GM19463 (cell line): ENCODE data around the gene DLK1.

Experiments
- ATAC-seq: cut with Tn5 transposase; IDR thresholded peaks from one replicate; pipeline ENCODE4 v1.9.1; 2021; ENCODE audit warnings: mild to moderate bottlenecking, moderate library complexity; ENCODE audit not compliant: unreplicated experiment

The DLK1 gene

DNA sequence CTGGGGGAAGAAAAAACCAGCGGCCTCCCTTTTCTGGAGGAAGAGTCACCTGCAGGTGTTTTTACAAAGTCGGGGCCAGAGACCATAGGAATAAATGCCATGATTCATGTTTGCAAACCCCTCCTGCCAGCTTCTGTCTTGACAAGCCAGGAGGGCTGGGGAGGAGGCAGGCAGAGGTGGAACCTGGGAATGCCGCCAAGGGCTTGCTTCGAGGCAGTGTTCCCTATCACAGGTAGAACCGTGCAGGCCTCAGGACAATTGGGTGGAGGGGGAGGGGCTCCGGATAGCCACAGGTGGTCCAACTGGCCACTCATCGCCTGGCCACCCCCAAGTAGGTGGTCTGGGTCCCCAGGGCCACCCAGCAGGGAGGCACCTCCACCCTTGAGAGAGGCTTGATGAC is 14.2 kb upstream of the DLK1 start:
- ATAC-seq: no peak

DNA sequence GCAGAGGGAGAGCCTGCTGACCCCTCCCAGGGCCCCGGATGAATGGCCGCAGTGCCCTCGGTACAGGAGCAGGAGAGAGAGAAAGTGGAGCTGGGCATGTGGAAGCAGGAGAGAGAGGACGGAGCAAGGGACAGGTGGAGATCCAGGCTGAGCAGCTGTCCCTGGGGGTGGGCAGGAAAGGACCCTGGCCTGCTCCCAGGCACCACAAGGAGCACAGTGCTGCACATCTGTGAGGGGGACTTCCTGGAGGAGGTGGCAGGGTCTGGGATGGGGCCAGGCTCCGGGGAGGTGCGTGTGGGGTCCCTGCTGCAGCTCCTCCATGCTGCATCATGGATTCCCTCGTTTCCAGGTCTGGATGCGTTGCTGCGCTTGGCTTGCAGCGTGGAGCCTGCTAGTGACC is 13.0 kb upstream of the DLK1 start:
- no peak for ATAC-seq

DNA sequence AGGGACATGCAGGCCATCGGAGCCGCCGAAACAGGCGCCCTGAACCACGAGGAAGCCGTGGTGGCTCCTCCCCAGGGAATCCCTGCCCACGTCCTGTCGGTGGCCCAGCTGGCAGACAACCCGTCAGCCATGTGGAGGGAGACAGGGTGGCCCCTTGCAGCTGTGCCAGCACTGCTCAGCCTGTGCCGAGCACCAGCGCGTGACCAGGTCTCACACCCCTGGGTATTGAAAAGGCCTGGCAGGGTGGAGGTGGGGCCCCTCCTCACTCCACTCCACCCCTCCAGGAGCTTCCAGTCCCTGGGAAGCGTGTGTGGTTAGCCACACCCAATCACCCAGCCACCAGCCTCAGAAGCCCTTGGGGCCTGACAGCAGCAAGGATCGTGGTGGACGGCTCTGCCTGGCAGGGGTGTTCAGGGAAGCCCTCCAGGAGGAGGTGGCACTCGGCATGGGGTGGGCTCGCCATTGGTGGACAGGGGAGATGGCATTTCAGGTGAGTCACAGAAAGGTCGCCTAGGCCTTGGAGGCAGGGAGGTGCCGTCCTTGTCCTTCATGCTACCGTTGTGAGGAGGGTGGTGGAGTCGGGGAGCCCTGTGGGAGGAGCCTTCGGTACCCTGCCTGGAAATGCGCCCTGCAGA is 12.3 kb upstream of the DLK1 start:
- no peak for ATAC-seq

DNA sequence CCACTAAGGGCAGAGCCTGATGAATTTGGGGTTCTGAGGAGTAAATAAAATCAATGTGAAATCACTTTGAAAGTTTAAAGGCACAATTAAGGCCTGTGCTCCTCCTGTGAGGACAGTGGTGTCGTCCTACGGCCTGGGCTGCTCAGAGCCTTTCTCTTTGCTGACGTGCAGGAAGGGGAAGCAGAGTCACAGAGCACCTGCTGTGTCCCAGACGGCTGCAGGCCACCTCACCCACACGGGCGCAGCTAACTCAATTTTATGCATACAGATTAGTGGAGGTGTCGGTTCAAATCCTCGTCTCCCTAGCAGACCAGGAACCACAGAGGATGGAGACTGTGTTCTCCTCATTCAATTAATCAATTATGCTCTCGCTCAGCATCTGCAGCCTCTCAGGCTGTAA is 11.4 kb upstream of the DLK1 start:
- no peak for ATAC-seq

DNA sequence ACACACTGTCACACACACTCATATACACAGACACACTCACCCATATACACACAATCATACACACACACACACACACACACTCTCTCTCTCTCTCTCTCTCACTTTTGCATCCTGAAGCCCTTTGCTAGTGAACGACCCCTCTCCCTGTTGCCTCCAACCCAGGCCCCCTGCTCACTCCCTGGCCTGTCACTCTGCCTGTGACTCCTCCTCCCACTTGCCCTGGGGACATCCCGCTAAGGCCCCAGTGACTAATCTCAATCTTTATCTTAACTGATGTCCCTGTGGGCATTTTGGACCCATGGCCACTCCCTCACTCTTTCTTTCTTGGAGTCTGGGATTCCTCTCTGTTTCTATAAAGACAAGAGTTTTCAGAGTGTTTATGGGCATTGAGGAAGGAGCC is 10.9 kb upstream of the DLK1 start:
- no peak for ATAC-seq

DNA sequence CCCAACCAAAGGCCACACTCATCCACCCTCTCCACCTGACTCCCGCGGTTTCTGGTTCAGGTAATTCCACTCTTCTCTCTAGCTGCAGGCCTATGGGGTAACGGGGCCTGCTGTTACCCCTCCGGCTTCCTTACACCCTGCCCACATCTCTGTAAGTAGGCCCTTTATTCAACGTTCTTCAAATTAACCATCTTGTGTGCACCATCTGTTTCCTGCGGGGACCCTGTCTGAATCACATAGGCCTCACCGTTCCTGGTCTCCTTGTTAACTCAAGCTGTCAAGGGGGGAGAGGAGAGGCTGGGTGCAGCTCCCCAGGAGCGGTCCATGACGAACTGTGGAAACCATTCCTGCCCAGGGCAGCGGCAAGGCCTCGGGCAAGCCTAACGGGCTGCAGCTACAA is 9.3 kb upstream of the DLK1 start:
- ATAC-seq: no peak

DNA sequence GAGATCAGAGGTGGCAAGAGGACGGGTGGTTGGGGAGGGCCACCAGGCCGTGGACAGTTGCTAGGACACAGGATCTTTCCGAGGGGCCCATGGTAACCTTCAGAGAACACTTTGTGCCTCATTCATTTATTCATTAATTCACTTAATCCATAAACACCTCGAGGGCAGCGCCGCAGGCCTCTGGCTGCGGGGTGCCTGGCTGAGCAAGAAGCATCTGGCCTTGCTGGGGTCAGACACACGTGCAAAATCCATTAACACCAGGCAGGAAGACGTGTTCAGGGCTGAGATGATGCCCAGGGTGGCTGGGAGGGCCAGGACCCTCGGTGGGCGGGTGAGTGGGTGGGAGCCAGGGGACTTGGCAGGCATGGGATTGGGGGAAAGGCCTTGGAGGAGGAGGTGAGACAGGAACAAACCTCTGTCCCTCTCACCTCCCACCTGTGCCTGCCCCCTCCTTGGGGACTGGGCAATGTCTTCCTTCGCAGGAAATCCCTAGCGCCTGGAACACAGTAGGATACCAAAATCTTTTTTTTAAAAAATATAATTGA is 6.6 kb upstream of the DLK1 start:
- no peak for ATAC-seq

DNA sequence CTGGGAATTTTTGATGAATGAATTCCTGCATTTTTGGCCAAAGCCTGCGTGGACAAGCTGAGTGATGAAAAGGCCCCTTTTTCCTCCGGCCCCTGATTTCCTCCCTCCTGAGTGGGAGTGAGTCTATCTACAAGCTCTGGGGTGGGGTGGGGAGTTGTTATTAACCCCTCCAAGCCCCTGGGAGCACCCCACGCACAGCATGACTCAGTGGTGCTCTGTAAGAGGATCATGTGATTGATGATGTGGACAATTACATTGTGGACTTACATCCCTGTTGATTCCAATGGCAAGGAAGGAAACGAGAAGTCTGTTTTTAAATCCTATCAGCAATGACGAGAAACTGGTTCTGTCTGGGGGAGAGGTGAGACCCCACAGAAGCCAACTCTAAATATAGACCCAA is 5.1 kb upstream of the DLK1 start:
- ATAC-seq: no peak

DNA sequence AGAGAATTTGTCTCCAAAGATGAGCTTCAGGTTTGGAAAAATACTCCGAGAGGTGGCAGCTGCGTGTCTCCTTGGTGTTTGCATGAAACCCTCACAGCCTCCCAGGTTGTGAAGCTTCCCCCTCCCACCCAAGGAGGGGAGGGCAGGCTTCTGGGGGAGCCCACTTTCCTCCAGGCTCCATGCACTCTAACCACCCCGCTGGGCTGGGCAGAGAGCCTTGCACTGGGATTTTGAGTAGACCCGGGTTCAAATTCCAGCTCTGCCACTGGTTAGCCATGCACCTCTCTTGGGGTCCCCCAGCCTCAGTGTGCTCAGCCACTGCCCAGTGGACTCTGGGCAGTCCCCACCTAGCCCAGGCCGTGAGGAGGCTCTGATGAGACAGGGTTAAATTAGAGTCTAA is 4.3 kb upstream of the DLK1 start:
- no peak for ATAC-seq

DNA sequence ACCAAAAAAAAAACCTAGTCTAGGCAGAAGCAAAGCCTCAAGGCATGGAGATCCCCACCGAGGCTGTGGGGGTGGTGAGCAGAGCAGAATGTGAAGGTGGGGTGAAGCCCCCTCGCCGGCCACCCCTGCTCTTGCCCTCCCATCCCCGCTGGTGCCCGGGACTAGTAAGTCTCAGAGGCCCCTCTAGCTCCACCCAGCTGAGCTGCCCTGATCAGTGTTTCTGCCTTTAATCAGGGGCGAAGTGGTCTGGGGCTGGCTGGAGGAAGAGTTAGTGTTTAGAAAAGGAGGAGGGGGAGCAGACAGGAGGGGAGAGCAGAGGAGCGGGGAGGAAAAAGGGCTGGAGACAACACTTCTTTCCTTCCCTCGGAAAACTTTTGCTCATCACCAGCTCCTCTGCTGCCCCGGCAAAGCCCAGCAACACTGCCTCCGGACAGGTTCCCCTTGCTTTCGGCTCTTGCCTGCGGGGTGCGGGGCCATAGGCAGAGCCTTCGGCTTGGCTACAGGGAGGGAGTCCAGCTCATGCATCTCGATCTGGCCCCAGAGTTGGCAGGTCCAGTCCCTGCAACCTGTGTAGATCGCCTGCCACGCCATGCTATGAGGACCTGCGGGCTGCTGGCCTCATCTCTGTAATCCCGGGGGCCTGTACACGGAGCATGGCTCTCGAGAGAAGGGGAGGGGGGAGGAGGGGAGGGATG is 3.4 kb upstream of the DLK1 start:
- ATAC-seq: no peak

DNA sequence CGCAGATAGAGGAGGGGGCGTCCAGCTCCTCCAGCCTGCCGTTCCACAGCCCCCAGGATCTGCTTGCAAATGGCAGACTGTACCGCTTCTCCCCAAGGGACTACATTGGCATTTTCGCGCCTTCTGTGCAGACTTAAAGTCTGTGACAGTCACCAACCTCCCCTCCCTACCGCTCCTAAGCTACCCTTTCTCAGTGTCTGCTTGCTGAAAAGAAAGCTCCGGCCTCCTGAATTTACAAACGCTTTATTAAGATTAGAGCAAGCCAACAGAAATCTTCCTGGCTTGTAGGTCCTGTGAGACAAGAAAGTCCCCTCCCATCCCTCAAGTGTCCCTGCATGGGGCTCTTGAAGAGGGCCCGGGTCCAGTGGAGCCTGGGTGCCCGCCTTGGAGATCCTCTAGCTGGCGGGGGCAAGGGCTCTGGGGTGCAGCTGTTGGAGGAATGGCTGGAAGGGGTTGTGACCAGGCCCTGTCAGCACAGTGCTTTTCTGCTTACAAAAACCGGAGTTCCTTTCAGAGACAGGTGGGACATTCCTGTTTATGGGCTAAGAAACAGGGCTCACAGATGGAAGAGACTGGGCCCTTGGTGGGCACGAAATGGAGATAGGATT is 2.8 kb upstream of the DLK1 start:
- ATAC-seq: no peak

DNA sequence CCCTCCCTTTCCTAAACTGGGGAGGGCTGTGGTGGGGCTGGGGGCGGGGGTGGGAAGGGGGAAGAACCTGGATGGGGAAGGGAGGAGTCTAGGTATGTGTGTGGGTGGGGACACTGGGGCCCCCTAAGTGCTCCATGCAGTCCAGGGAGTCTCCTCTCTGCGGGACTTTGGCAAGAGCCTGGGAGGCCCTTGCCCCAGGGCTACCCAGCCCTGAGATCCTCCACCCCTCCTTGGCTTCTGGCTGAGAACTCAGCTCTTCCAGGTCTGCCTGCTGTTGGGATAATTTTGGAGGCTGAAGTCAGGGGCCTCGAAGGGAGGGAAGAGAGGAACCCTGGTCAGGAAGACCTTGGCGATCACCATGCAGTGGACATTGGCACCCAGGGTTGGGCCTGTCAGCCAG is 2.2 kb upstream of the DLK1 start:
- no peak for ATAC-seq

DNA sequence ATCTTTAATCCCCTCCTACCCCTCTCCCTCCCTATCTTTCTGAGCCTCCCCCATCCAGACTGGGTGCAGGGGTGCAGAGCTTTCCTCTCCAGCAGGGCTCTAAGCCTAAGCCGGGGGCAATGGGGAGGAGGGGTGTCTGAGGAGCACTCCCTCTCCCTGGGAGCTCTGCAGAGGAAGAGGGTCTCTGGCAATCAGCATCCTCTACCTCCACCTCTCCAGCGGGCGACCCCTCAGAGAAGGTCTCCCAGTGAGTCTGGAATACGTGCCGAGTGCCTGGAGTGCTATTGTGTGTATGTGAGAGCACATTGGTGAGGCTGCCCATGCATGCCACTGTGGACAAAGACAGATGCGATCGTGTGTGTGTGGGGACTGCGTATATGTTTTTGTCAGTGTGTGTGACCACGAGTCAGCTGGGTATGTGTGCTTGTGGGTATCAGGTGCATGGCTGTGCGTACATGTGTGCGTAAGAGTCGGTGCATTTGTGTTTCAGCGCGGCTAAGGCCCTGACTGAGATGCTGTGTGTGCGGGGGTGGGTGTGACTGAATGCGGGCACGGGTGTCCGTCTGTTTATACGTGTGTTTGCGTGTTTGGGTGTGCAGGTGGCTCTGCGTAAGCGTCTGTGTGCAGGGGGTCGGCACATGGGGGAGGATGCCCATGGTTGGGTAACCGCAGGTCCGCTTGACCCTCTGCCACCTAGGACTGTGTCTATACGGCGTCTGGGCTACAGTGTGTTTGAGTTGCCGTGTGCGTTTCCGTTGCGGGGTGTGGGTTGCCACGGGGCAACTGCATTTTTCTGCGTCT is 905 bp upstream of the DLK1 start:
- ATAC-seq: no peak

DNA sequence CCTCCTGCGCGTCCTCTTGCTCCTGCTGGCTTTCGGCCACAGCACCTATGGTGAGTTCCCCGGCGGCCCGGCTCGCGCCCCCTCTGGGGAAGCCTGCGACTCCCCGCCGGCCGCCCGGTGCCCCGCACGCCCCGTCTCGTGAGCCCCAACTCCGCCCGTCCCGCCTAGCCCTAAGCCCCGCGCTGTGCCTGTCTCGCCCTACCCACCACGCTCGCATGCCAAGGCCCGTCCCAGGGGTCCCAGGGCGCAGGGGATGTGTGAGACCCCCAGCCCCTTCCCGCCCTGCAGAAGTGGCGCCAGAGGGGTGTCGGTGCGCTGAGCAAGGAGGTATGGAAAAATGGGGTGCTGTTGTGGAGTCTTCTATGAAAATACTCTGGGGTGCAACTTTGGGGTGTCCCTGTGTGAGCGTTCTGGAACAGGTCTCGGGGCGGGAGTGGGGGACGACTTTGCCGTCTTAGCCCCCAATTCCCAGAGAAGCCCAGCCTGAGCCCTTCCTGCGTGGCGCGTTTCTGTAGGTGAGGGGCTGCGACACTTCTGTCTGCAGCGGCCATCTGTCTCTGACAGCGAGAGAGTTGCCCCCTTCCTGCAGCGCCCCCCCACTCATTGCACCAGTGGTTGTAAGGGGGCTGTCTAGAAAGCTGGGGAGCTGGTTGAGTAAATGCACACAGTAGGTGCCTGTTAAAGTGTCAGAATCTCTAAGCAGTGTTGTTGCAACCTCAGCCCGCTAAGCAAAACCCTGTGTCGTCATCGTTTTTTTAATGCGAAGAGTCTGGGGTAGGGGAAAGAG is 587 bp downstream of the DLK1 start:
- ATAC-seq: no peak

DNA sequence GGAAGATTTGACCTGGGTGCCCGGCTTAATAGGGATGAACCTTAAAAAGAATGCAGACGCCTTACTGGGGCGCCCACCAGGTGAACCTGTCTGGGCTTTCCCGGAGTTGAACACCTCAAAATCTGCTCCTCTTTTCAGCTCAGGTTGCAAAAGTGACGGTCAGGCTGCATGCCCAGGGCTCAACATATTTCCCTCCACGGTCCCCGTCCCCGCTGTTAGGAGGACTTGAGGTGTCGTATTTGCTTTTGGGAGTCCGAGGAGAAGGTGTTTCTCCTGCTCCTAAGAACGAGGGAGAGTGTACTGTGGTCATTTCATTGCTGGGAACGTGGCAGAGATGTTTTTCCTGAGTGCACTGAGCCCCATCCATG is 1.2 kb downstream of the DLK1 start:
- no peak for ATAC-seq

DNA sequence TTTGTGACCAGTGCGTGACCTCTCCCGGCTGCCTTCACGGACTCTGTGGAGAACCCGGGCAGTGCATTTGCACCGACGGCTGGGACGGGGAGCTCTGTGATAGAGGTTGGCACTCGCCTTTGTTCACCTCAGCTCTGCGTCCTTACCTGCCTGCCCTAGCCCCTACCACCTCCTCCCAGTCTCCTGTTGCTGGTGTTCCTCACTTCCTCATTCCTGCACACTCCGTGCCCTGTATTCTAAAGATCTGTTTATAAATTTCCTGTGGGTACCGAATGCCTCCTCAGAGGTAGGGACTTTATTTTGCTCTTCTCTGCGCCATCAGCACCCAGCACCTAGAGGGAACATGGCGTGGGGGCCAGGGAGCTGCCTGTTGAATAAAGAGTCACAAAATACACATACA is 2.3 kb downstream of the DLK1 start:
- ATAC-seq: no peak

DNA sequence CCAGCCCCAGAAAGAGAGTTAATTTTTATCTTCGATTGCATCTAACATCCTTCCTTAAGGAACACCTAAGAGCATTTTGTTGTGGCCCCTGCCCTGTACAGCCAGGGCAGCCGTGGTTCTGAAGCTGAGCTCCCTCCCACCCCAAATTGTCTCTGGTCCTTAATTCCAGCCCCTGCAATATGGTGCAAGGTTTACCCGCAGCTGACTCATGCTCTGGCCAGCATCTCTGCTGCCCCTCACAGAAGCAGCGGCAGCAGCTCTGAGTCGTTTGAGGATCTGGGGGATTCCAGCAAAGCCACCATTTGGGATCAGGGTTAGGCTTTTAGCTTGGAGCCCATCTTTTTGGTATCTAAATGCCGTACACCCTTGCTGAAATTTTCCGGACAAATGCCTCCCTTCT is 3.3 kb downstream of the DLK1 start:
- no peak for ATAC-seq

DNA sequence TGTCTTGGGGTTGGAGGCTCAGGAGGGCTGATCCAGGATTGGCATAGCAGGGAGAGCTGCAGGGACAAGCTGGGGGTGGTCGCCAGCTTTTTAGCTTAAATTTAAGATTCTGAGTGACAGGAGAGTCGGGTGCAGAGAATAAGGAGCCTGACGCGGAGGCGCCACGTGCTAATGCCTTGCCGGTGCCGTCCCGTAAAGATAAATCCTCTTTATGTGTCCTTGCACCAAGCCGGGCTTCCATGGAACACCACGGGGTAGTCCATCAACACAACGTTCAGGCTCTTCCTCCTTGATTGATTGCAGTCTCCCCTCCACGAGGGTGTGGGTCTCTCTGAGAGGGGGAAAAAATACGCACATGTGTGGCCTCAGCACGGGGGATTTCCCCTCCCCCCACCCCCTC is 3.9 kb downstream of the DLK1 start:
- ATAC-seq: no peak

DNA sequence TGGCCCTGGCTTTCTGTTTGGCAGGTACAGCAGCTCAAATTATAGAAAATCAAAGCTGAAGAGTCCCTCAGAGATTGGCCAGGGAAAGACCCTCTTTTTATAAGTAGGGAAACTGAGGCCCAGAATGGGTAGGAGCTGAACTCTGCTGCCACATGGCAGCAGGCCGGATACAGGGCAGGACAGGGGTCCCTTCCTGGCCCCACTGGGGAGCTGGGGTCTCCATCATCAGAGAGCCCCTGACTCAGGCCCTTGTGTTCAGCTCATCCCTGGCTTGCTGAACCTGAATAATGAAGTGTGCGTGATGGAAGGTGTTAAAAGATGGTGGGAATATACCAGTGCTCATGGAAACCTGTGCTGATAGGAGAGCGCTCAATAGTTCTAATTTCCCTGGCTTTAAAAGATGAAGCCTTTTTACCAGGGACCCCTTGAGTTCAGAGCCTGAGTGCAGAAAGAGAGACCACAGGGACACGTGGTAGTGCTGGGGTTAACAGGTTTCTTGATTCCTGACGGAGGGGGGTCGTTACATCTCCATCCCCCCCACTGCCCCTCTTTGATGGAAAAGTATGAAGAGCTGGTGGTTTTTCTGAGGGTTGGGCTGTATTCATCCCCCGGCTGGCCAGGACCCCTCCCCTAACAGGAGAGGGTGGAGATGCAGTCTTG is 4.4 kb downstream of the DLK1 start:
- no peak for ATAC-seq
